GM19395 (cell line): ENCODE data around the gene ERC2.
"Not testable (repeated sequence)": the region's sequence is repeated elsewhere in the genome, so short reads cannot be mapped to it uniquely, and the experiment has no call there.

Experiments used
- ATAC-seq: cut with Tn5 transposase; IDR thresholded peaks from one replicate; pipeline ENCODE4 v1.9.1; 2021; ENCODE audit warnings: mild to moderate bottlenecking, moderate library complexity; ENCODE audit not compliant: unreplicated experiment

ERC2 gene

DNA sequence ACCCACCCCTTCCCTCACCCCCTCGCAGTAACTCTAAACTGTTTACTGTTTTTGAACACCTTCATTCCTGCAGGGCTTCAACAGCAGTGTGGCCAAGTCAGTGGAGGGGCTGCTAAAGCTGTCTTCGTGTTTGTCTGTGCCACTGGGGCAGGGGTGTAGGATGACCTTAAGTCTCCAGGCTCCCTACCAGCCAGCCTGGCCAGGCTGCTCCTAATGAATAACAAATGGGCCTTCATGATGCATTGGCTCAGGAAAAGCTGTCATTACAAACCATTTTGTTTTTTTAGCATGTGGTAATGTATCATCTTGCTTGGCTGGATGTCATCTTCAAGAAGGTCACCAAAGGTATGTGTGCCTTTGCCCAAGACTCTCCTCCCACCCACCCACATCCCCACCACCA, 609.0 kb downstream of the ERC2 start:
- ATAC-seq, result no peak

- ATAC-seq, result no peak
Measured at GRCh38 chr3:55858727-55859126, 609.5 kb downstream of the ERC2 start.

DNA sequence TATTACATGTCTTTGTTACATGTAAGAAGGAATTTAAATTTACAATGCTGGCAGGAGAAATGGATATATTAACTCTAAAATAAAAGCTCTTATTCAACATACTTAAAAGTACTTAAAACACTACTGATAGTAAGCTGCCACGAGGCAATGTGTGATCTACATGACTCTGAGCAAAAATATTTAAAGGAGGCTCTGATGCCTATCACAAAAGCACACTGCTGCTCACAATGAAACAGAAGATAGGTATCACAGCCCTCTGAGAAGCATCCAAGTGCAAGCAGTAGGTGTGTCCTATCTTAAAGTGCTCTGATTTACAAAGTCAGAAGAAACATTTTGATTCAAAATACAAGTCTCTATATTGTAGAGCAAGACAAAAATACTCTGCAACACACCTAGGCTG, 610.0 kb downstream of the ERC2 start:
- no peak for ATAC-seq

DNA sequence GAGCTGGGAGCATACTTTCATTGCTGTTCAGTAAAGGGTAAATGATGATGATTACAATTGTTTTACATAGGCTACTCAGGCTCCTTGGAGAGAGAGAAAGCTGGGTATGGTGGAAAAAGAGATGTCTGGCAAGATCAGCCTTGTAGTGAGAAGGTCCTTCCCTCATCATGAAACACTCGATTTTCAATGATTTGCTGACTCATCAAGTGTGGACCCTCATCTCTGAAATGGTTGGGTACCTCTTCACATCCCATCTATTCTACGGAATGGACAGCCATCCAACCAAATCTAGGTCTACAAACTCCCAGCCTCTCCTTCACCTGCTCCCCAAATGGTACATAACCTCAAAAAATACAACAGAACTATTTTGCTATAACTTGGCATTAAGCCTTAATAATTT, 610.6 kb downstream of the ERC2 start:
- ATAC-seq, result no peak

DNA sequence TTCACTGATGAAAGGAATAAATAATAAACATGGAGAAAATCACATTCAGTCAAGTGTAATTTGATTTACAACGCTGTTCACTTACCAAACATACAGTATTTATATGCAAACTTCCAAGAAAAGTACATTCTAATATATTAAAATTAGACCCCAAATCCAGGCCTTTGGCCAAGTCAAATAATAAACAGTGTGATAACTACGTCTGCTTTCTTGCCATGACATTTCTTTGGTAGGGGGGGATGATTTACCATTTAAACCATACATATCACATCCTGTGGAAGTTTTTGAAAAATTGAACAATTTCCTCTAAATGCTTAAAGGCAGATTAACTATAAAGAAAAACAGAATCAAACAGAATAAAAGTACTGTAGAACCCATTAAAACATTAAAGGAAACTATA, 613.0 kb downstream of the ERC2 start:
- ATAC-seq, result no peak

DNA sequence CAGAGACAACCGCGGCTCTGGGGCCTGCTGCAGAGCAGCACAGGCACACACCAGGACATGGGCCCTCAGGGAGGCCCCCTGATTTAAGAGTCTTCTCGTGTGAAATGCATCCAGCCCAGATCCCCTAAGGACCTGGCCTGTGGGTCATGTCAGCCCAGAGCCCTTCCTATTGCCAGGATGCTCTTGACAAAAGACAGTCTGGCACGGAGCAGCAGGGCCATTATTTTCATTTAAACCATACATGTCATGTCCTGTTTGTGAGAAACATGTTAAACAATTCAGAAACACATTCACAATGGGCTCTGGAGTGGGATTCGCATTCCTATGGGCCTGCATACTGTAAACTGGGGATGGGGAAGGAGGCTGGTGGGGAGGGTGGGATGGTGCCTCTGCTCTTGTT, 613.8 kb downstream of the ERC2 start:
- ATAC-seq, result no peak

GRCh38 chr3:55852326-55852725, 615.9 kb downstream of the ERC2 start:
- no peak for ATAC-seq

GRCh38 chr3:55842204-55842603, 626.1 kb downstream of the ERC2 start:
- no peak for ATAC-seq

DNA sequence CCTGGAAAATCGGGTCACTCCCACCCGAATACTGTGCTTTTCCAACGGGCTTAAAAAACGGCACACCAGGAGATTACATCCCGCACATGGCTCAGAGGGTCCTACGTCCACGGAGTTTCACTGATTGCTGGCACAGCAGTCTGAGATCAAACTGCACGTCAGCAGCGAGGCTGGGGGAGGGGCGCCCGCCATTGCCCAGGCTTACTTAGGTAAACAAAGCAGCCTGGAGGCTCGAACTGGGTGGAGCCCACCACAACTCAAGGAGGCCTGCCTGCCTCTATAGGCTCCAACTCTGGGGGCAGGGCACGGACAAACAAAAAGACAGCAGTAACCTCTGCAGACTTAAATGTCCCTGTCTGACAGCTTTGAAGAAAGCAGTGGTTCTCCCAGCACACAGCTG, 636.4 kb downstream of the ERC2 start:
- not testable (repeated sequence) for ATAC-seq

GRCh38 chr3:55828712-55829111, 639.6 kb downstream of the ERC2 start:
- ATAC-seq, result no peak

GRCh38 chr3:55827786-55828185, 640.5 kb downstream of the ERC2 start:
- no peak for ATAC-seq

DNA sequence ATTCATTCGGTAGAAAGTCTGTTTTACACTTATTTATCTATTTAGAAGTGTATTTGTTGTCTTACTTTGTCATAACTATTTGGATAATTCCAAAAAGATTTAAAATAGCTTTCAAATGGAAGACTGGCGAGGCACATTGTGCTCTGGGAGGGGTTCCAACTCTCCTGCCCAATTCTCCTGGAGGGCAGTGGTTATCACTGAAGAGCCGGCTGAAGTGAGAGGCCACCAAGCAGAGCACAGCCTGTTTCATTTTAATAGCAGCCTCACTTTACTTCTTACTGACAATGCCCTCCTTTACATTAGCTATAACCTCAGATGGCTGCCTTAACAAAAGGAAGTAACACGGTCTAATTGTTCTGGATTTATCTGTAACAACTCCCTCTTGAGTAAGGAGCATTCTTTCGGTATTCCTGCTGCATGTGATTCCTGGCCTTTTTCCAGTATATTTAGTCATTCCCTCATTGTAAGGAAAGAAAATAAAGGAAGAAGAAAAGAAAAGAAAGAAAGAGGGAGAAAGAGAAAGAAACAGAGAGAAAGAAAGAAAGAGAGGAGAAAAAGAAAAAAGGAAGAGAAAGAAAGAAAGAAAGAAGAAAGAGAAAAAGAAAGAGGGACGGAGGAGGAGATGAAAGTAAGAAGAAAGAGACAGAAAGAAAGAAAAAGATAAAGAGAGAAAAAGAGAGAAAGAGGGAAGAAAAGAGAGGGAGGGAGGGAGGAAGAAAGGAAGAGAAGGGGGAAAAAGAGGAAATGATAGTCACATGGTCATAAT, 641.4 kb downstream of the ERC2 start:
- no peak for ATAC-seq

DNA sequence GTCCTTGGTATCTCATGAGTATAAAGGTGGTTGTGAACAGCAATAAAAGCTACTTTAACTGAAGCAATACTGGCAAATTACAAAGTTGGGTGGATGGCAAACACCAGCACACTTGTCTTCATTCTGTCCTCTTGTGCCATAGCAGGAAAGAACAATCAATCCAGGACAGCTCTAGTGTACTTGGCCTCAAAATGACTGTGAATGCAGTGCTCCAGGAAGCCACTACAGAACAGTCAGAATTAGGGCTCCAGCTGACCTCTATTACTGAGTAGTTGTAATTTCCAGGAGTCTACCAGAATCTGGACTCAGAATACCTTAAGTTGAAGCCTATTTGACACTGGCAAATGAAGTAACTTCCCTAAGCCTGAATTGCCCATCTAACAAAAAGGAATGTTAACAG, 642.2 kb downstream of the ERC2 start:
- no peak for ATAC-seq

DNA sequence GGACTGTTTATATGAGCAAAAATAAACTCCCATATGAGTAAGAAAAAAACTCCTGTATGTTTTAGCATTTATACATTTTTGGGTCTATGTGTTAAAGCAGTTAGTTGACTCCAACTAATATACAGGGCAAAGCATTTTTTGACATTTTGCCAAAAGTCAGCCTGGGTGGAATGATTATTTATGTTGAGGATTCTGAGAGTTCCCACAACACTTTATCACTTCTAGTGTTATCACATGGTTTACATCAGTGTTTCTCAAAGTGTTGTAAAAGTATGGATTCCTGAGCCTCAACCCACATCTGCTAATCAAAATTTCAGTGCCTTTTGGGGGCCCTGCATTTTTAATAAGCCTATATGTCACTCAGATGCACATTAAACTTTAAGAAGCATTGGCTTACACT, 643.9 kb downstream of the ERC2 start:
- no peak for ATAC-seq

DNA sequence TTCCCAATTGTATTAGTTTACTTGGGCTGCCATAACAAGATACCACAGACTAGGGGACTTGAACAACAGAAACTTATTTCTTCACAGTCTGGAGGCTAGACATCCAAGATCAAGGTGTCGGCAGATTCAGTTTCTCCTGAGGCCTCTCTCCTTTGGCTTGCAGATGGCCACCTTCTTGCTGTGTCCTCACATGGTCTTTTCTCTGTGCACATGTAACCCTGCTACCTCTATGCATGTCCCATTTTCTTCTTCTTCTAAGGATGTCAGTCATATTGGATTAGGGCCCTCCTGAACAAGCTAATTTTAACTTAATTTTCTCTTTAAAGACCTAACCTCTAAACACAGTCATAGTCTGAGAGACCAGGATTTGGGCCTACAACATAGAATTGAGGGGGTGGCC, 644.4 kb downstream of the ERC2 start:
- no peak for ATAC-seq

GRCh38 chr3:55823001-55823400, 645.3 kb downstream of the ERC2 start:
- ATAC-seq, result no peak

- no peak for ATAC-seq
Measured at GRCh38 chr3:55819005-55819404, 649.3 kb downstream of the ERC2 start.

DNA sequence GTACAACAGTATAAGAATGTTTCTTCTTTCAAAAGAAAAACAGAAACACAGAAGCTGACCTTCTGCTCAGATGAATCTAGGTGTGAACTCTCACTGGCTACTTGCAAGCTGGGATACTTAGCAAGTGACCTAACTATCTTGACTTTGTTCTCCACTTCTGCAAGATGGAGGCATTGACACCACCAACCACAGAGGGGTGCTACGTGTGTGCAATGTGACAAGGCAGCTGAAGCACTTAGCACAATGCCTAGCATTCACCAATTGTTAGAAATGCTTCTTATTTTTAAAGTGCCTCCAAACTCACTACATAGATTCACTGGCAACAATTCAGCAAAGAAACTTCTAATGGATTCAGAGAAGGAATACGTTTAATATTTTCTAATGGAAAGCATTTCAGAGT, 649.8 kb downstream of the ERC2 start:
- ATAC-seq, result no peak

DNA sequence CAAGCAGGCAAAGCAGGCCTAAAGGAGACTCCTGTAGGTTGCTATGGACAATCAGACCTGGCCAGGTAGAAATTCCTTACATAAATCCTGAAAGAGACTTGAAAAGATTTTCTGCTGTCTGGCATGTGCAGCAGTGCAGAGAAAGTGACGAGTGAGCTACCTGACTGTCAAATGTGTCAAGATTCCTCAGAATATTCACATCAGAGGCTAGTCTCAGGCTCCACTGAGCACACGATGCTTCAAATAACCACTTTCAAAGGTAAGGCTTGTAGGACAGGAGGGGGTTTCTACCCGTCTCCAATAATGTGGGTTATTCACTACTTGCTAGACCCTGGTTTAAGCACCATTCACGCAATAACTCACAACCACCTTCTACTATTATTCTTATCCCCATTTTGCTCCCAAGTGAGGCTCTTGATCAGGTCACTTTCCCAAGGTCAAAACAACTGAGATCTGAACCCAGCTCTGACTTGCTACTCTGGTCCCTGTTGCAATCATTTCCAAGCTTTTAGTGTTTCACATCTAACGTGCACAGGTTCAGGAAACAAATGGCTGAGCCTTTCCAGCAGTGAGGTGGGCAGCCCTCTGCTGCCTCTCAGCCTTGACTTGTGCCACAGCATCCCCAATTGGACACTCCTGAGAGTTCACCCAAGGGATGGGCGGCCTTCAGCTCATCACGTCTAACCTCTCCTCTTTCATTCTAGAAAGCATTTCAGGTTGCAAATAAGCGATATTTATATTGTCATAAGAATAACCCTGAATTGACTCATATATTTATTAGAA, 651.3 kb downstream of the ERC2 start:
- ATAC-seq, result no peak

- no peak for ATAC-seq
Measured at GRCh38 chr3:55815262-55815661, 653.0 kb downstream of the ERC2 start.

GRCh38 chr3:55813268-55814097, 654.8 kb downstream of the ERC2 start:
- no peak for ATAC-seq
